ENCODE measurements around the gene TAX1BP1.
A peak's percentile ranks its signal among the peaks of the same experiment; 100 is the strongest.
"Not testable (repeated sequence)": the region's sequence is repeated elsewhere in the genome, so short reads cannot be mapped to it uniquely, and the experiment has no call there.

TAX1BP1 gene

GRCh38 chr7:27739301-27739908 lies 557 bp upstream of the TAX1BP1 start:
- no peak for DNase-seq (ENCODE audit: low read depth)

GRCh38 chr7:27740449-27741086 lies 606 bp downstream of the TAX1BP1 start:
- DNase-seq (ENCODE audit: low read depth) = peak; percentile 72

GRCh38 chr7:27742091-27742710 lies 2.2 kb downstream of the TAX1BP1 start:
- not testable (repeated sequence) for DNase-seq (ENCODE audit: low read depth)

GRCh38 chr7:27745064-27745583 lies 5.2 kb downstream of the TAX1BP1 start:
- DNase-seq (ENCODE audit: low read depth) = no peak

- DNase-seq (ENCODE audit: low read depth) = no peak
These were observed 6.5 kb downstream of the TAX1BP1 start for GRCh38 chr7:27746486-27746885.

- DNase-seq (ENCODE audit: low read depth) = no peak
These were observed 7.0 kb downstream of the TAX1BP1 start for GRCh38 chr7:27746978-27747377.

GRCh38 chr7:27747589-27748368 lies 7.8 kb downstream of the TAX1BP1 start:
- no peak for DNase-seq (ENCODE audit: low read depth)

GRCh38 chr7:27750316-27750715 lies 10.4 kb downstream of the TAX1BP1 start:
- DNase-seq (ENCODE audit: low read depth) = no peak

- no peak for DNase-seq (ENCODE audit: low read depth)
These were observed 12.1 kb downstream of the TAX1BP1 start for GRCh38 chr7:27751888-27752660.

- no peak for DNase-seq (ENCODE audit: low read depth)
These were observed 13.9 kb downstream of the TAX1BP1 start for GRCh38 chr7:27753863-27754262.

- DNase-seq (ENCODE audit: low read depth) = no peak
These were observed 16.3 kb downstream of the TAX1BP1 start for GRCh38 chr7:27756298-27756697.

- no peak for DNase-seq (ENCODE audit: low read depth)
These were observed 19.5 kb downstream of the TAX1BP1 start for GRCh38 chr7:27759491-27759890.

GRCh38 chr7:27762062-27762461 lies 22.1 kb downstream of the TAX1BP1 start:
- no peak for DNase-seq (ENCODE audit: low read depth)

GRCh38 chr7:27763983-27764508 lies 24.1 kb downstream of the TAX1BP1 start:
- DNase-seq (ENCODE audit: low read depth) = no peak

- DNase-seq (ENCODE audit: low read depth) = no peak
These were observed 25.9 kb downstream of the TAX1BP1 start for GRCh38 chr7:27765841-27766240.

- DNase-seq (ENCODE audit: low read depth) = no peak
These were observed 27.4 kb downstream of the TAX1BP1 start for GRCh38 chr7:27767374-27767773.

GRCh38 chr7:27771111-27771510 lies 31.1 kb downstream of the TAX1BP1 start:
- no peak for DNase-seq (ENCODE audit: low read depth)

- DNase-seq (ENCODE audit: low read depth) = no peak
These were observed 34.9 kb downstream of the TAX1BP1 start for GRCh38 chr7:27774717-27775328.

GRCh38 chr7:27775782-27776181 lies 35.8 kb downstream of the TAX1BP1 start:
- DNase-seq (ENCODE audit: low read depth) = no peak

GRCh38 chr7:27777662-27778061 lies 37.7 kb downstream of the TAX1BP1 start:
- DNase-seq (ENCODE audit: low read depth) = no peak

- DNase-seq (ENCODE audit: low read depth) = no peak
These were observed 39.9 kb downstream of the TAX1BP1 start for GRCh38 chr7:27779873-27780272.

Measured in stimulated activated CD8-positive, alpha-beta memory T cell treated with anti-CD3 and anti-CD28 coated beads, Interleukin-12 subunit alpha, Interleukin-12 subunit beta, amount 100 ng/mL, for 4 hours (primary cell).